Muscle layer of duodenum (tissue), 2 donors: ENCODE measurements around the gene GAK.
A peak's percentile ranks its signal among the peaks of the same experiment; 100 is the strongest.

Experiments
- H3K27ac ChIP-seq: one replicate; pipeline ENCODE4 v1.7.0; 2013; ENCODE audit warnings: mild to moderate bottlenecking, low read length
- H3K27me3 ChIP-seq: one replicate; pipeline ENCODE4 v1.7.0; 2013; ENCODE audit warnings: low read depth, mild to moderate bottlenecking, control low read depth, low read length
- H3K36me3 ChIP-seq, 2 donors: one replicate each; pipeline ENCODE4 v1.7.0; 2013; ENCODE audit warnings: low read length in 2 of 2, control low read depth in 1 of 2, mild to moderate bottlenecking in 1 of 2; ENCODE audit not compliant: insufficient read depth in 2 of 2, control insufficient read depth in 1 of 2
- H3K4me1 ChIP-seq, 2 donors: one replicate each; pipeline ENCODE4 v1.7.0; 2013; ENCODE audit warnings: low read length in 2 of 2, mild to moderate bottlenecking in 2 of 2, control low read depth in 1 of 2, moderate library complexity in 1 of 2; ENCODE audit not compliant: insufficient read depth in 2 of 2, control insufficient read depth in 1 of 2
- H3K4me3 ChIP-seq, 2 donors: one replicate each; pipeline ENCODE4 v1.7.0; 2013; ENCODE audit warnings: low read length in 2 of 2, low read depth in 1 of 2, mild to moderate bottlenecking in 1 of 2
- H3K9me3 ChIP-seq, 2 donors: one replicate each; pipeline ENCODE4 v1.7.0; 2013; ENCODE audit warnings: low read length in 2 of 2, control low read depth in 1 of 2, mild to moderate bottlenecking in 1 of 2; ENCODE audit not compliant: control insufficient read depth in 1 of 2
- donor health status: healthy.

Gene GAK

DNA sequence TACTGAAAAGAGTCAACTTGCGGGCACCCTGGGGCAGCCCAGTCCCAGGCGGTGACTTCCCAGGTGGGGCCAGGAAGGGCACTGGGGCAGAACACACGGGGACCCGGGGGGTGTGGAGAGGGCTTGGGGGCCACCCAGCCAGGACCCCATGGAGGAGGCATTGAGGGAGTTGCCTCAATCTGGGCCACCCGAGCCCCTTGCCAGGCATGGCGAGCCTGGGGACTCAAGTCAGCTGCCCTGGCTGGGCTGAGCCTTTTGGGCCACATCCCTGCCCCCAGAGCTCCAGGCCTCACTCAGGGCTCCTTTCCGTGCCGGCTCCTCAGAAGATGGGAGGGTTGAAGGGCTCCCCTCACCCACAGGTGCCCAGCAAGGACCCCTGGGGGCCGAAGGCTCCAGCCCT is 99.6 kb downstream of the GAK start:
- H3K4me1 ChIP-seq = no peaks in the 10 kb centered on the region
- H3K9me3 ChIP-seq = peaks cover under 1 to 31% of the 10 kb centered on the region in 2 donors
- H3K27ac ChIP-seq = no peak overlapping the region
- H3K4me3 ChIP-seq = no peak overlapping the region
- H3K36me3 ChIP-seq = no peaks in the 10 kb centered on the region
- H3K27me3 ChIP-seq = peaks cover 10% of the 10 kb centered on the region

DNA sequence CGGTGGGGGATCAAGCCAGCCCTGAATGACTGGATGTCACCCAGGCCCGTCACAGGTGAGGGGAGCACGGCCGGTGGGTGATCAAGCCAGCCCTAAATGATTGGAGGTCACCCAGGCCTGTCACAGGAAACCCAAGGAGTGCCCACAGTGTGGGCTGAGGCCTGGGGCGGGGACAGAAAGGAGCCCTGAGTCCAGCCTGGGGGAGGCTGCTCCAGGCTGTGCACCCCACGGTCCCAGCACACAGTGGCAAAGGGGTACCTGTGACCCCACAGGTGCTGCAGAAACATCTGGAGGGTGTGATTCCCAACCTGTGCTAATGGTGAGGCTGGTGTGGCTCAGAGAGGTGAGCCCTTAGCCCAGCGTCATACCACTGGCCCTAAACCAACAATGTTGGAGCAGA is 100.0 kb downstream of the GAK start:
- Histone ChIP-seq H3K27me3 (peaks cover 13% of the 10 kb centered on the region), H3K4me1 (no peaks in the 10 kb centered on the region), H3K4me3 (no peak overlapping the region), H3K9me3 (peaks cover 0 to 27% of the 10 kb centered on the region in 2 donors), H3K27ac (no peak overlapping the region), H3K36me3 (no peaks in the 10 kb centered on the region)

DNA sequence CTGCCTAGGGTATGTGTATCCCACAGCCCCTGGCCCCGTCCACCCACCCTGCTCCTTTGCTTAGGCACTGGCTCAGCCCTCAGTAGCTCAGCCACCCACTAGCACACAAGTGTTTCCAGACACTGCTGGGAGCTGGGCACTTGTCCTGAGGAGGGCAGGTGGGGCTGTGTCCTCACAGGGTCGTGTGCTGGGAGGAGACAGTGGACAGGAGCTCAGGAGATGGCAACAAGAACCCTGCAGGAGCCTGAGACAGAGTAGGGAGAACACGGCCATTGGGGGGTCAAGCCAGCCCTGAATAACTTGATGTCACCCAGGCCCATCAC is 100.7 kb downstream of the GAK start:
- peaks cover 0 to 5% of the 10 kb centered on the region in 2 donors for H3K4me1 ChIP-seq
- H3K9me3 ChIP-seq = peaks cover 0 to 21% of the 10 kb centered on the region in 2 donors
- H3K27me3 ChIP-seq = peaks cover 13% of the 10 kb centered on the region
- no peak overlapping the region for H3K4me3 ChIP-seq
- no peak overlapping the region for H3K27ac ChIP-seq
- no peaks in the 10 kb centered on the region for H3K36me3 ChIP-seq

DNA sequence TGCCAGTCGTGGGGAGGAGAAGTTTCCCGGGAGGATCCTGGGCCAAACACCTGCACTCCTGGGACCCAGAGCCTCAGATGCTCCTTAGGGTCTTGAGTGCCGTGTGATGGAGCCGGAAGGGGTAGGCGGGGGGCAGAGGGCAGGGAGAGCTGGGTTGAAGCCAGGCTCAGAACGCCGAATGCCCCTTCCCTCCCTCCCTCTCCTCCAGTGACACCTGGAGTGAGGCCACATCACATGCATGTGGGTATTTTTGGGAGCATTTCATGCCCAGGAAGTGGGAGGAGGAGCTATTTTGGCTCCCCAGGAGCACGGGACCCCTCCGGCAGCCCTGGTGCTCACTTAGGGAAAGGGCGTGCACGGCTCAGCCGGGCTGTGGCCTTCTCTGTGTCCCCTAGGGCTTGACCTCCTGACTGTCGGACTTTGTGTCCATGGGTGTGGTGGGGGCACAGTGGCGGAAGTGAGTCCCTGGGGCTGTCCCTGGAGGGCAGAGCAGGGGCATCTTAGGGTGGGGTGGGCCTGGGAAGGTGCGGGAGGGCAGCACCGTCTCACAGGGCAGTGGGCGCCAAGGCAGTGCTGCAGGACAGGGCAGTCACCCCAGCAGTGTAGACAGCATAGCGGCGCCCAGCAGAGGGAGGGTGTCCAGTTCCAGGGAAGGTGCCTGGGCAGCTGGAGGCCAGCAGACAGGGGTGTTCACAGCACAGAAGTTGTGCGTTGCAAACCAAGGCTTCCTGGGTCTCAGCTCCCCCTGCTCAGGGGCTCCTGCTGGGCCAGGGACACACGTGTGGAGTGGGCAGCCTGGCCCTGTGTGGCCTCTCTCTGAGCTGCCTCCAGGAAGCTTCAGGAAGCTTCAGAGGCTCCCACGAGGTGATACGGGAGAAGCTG is 101.3 kb downstream of the GAK start:
- H3K9me3 ChIP-seq = peaks cover 0 to 18% of the 10 kb centered on the region in 2 donors
- peaks cover 13% of the 10 kb centered on the region for H3K27me3 ChIP-seq
- H3K27ac ChIP-seq = no peak overlapping the region
- H3K4me1 ChIP-seq = peaks cover 0 to 5% of the 10 kb centered on the region in 2 donors
- H3K4me3 ChIP-seq = no peak overlapping the region
- no peaks in the 10 kb centered on the region for H3K36me3 ChIP-seq

DNA sequence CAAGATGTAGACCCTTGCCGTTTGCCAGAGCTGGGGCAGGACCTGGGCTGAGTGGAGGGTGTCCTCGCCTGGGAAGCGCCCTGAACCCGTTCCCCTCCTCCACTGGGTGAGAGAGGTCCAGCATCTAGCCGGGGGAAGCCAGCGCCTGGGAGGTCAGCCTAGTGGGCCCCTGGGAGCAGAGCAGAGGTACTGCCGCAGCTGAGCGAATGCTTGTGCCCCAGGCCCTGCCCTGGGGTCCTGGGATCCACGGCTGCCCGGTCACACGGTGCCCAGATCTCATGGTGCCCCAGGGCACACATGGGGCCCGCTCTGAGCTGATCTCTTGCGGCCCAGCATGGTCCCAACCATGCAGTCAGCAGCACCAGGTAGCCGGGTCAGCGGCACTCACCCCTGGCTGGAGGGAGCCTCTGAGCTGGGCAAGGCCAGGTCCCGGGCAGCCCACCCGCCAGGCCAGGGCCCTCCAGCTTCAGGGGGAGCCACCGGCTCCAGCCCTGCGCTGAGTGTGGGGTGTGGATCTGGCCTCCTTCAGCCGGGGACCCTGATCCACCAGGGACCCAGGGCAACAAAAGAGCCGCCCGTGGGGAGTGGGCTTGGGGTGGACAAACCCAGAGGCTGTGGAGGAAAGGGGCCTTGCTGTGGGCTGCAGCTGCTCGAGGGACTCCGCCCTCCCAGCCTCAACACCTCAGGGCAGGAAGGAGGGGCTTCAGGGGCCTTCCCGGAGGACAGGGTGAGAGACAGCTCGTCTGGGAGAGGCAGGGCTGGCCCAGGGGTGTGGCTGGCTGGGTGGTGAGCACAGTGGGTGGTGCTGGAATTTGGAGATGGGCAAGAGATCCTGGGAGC is 102.1 kb downstream of the GAK start:
- Histone ChIP-seq H3K4me3 (no peak overlapping the region), H3K36me3 (no peaks in the 10 kb centered on the region), H3K4me1 (peaks cover 0 to 14% of the 10 kb centered on the region in 2 donors), H3K27ac (no peak overlapping the region), H3K9me3 (peaks cover 0 to 16% of the 10 kb centered on the region in 2 donors), H3K27me3 (peaks cover 16% of the 10 kb centered on the region)

DNA sequence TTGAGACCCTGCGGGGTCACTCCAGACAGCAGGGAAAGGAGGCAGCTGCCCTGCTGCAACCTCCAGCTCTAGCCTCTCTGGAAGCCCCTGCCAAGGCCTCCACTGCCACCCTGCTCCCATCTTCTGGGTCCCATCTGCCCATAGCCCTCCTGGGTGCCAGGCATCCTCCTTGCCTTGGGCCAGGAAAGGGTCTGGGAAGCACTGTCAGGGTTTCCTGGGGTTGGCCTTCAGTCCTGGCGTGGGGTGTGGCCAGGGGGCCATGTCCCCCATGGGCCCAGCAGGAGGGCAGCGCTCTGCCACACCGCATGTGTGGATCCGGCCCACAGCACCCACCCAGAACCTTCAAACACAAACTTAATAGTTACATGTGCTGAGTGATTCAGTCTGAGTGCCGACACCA is 102.8 kb downstream of the GAK start:
- peaks cover 0 to 16% of the 10 kb centered on the region in 2 donors for H3K9me3 ChIP-seq
- H3K27ac ChIP-seq = no peak overlapping the region
- H3K36me3 ChIP-seq = no peaks in the 10 kb centered on the region
- no peak overlapping the region for H3K4me3 ChIP-seq
- H3K27me3 ChIP-seq = peaks cover 23% of the 10 kb centered on the region
- H3K4me1 ChIP-seq = peaks cover 0 to 17% of the 10 kb centered on the region in 2 donors

DNA sequence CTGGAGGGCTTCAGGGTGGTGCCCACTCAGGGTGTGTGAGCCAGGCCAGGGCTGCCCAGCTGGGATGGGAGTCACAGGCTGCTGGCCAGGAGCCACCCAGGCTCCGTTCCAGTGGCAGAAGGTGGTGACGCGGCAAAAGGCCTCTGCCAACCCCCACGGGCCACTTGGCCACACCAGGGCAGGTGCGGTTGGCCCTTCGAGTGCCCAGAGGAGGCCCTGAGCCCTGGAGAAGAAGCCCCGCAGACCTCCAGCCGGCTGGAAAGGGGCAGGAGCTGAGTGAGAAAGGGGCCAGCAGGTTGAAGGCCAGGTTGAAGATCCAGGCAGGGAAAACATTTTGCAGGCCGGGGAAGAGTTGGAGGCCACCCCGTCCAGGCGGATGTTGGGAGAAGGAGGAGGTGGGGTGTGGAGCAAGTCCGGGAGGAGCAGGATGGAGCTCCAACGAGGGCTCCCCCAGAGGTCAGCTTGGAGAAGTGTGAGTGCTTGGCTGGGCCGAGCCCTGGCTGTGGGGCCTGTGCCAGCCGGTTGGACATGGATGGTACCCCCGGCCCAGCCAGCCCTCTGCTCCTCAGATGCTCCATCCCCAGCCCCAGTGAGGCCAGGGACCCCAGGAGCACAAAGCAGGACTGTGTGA is 103.4 kb downstream of the GAK start:
- Histone ChIP-seq H3K27me3 (peaks cover 27% of the 10 kb centered on the region), H3K4me1 (peaks cover 0 to 17% of the 10 kb centered on the region in 2 donors)

DNA sequence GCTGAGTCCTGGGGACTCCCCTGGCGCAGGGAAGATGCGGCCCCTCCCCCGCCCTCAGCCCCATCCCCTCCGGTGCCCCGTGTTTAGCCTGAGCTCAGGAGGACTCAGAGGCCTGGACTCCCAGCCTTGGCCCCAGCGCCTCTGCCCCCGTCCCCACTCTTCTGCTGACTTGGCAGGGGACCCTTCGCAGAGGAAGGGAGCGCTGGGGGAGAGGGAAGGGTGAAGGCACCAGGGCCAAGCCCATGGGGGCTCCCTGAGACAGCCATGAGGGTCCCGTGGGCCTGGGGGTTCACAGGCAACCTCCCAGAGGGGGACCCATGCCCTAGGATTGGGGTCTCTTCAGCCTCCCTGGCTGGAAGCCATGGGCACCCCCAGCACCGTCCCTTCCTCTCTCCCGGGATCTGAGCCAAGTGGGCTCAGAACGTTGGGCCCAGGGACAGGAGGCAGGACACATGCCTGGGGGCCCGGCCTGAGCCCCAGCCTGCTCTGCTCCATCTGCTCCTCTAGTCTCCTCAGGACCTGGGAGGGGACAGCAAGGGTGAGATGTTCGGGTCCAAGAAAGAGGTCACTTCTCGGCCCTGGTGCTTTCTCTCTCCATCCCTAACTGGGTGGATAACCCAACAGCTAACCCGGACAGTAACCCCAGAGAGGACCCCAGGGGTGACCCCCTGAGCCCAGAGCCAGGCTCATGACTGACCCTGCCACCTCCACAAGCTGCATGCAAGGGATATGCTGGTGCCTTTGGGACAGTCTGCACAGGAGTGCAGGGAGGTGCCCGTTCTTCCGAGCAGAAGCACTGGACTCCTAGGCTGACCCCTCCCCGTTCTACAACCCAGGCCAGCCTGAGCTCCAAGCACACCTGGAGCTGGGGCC is 104.7 kb downstream of the GAK start:
- peaks cover 0 to 14% of the 10 kb centered on the region in 2 donors for H3K9me3 ChIP-seq
- H3K4me1 ChIP-seq = peaks cover 0 to 17% of the 10 kb centered on the region in 2 donors
- H3K27ac ChIP-seq = no peak overlapping the region
- no peaks in the 10 kb centered on the region for H3K36me3 ChIP-seq
- H3K27me3 ChIP-seq = peaks cover 37% of the 10 kb centered on the region
- no peak overlapping the region for H3K4me3 ChIP-seq

More for the DNA sequence above, 103.4 kb downstream of the GAK start:
- Histone ChIP-seq H3K4me3 (no peak overlapping the region), H3K36me3 (no peaks in the 10 kb centered on the region), H3K27ac (no peak overlapping the region), H3K9me3 (peaks cover 0 to 16% of the 10 kb centered on the region in 2 donors)

DNA sequence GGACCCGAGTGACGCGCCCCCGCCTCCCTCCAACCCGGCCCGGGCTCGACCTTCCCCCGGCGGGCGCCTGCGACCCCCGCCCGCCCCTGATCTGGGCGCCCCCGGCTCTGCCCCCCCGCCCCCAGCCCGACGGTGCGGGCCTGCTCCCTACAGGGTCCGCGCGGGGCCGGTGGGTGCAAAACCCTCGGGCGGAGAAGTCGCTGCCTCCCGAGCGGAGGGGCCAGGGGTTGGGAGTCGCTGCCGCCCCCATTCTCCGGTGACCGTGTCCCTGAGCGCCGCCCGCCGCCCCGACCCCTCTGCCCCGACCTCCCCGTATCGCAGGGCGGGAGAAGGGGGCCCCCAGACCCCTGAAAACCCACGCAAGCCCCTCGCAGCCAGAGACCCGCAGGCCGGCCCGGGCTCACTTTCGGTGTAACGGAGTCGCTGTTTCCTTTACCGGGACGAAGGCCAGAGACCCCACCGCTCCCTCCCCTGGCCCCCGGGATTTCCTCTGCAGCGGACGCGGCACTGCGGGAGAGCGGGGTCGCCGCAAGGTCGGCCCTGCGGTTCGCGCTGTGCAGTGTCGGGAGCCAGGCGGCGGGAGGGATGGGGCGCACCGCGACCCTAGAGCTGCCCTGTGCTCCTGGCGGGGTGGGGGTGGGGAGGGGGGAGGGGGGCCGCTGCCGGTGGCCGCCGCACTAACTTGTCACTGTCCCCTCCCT is 105.5 kb downstream of the GAK start:
- H3K27ac ChIP-seq = no peak overlapping the region
- no peak overlapping the region for H3K4me3 ChIP-seq
- peaks cover 0 to 6% of the 10 kb centered on the region in 2 donors for H3K9me3 ChIP-seq
- H3K27me3 ChIP-seq = peaks cover 37% of the 10 kb centered on the region
- H3K36me3 ChIP-seq = no peaks in the 10 kb centered on the region
- peaks cover 0 to 17% of the 10 kb centered on the region in 2 donors for H3K4me1 ChIP-seq

DNA sequence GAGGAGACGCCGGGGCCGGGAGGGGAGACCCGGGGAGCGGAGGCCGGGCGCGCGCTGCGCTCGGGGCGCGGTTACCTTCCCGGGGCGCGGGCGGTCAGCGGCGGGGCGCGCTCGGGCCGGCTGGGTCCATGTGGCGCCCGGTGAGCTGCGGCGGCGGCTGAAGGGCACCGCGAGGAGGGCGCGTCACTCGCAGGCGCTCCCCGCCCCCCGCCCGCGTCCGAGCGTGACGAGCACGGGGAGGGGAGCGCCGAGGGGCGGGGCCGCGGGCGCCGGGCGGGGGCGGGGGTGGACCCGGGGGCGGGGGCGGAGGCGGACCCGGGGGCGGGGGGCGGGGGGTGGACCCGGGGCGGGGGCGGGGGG is 106.2 kb downstream of the GAK start, which contains the start of gene CPLX1:
Gene CPLX1, minus strand, starts transcription at position 159 of the 360 bp plus-strand sequence. CDS start 1,607 bp downstream, outside the sequence.
- H3K4me1 ChIP-seq = peaks cover 0 to 17% of the 10 kb centered on the region in 2 donors
- H3K27ac ChIP-seq = no peak within 1 kb of the TSS
- H3K36me3 ChIP-seq = no peaks in the 10 kb centered on the region
- H3K9me3 ChIP-seq = no peaks in the 10 kb centered on the region
- peak within 1 kb of the TSS in 1 of 2 donors; percentile 52 for H3K4me3 ChIP-seq
- peaks cover 37% of the 10 kb centered on the region for H3K27me3 ChIP-seq
